Cardiac muscle cell (in vitro differentiated cells and primary cell): ENCODE data around the gene ABCC1. TPM values are rescaled to one million over a fixed set of nuclear protein-coding genes. Genes with fewer than 3 reads are reported as not detected.

Source experiments
- DNase-seq, 2 donors: peaks; one replicate each; pipeline versions ENCODE4 v3.0.0 to v3.0.0-alpha.2; 2010 to 2017; ENCODE audit warnings: low read depth in 1 of 2, low spot score in 1 of 2
- H3K27ac ChIP-seq: fragments of 200-600 bp; sonication (generic); 2 replicates; pipeline ENCODE4 v1.5.1; 2016
- H3K27me3 ChIP-seq: fragments of 200-600 bp; sonication (generic); 2 replicates; pipeline ENCODE4 v1.6.0; 2016; ENCODE audit warnings: control low read depth
- H3K36me3 ChIP-seq: fragments of 200-600 bp; sonication (generic); 2 replicates; pipeline ENCODE4 v1.5.1; 2016; ENCODE audit warnings: control low read depth
- H3K4me1 ChIP-seq: fragments of 200-600 bp; sonication (generic); 2 replicates; pipeline ENCODE4 v1.8.1; 2017; ENCODE audit warnings: low read depth, mild to moderate bottlenecking, mixed run types
- H3K4me3 ChIP-seq: fragments of 200-600 bp; sonication (generic); 2 replicates; pipeline ENCODE4 v1.5.1; 2016; ENCODE audit warnings: mild to moderate bottlenecking
- H3K9me3 ChIP-seq: fragments of 200-600 bp; sonication (generic); 2 replicates; pipeline ENCODE4 v1.5.1; 2017; ENCODE audit warnings: low read depth, mild to moderate bottlenecking, control low read depth
- CTCF ChIP-seq: IDR thresholded peaks from 2 replicates; pipeline ENCODE4 v1.5.1; 2012; ENCODE audit warnings: low read depth, mild to moderate bottlenecking, low read length
- polyA plus RNA-seq: library from polyadenylated mRNA; unstranded; fragments of >200 nt; fragmentation: Nextera tagmentation; extraction: Ambion mirVana; gene quantifications from 2 replicates; pipeline ENCODE4 v1.2.1, GENCODE V29; 2016
- total RNA-seq: library from RNA; depleted of rRNA; stranded (reverse); fragments of >200 nt; gene quantifications from 2 replicates; pipeline ENCODE4 v1.2.3, GENCODE V29; 2016

ABCC1 gene
- total and polyA plus RNA-seq, 2 experiments from 2014 or later = 14.2 to 31.0 TPM

GRCh38 chr16:16015849-16016248 is 66.4 kb downstream of the ABCC1 start:
- no peak overlapping the region for H3K27ac ChIP-seq
- no peak overlapping the region for H3K4me3 ChIP-seq
- H3K36me3 ChIP-seq = peaks cover 5% of the 10 kb centered on the region
- H3K4me1 ChIP-seq = no peaks in the 10 kb centered on the region
- H3K9me3 ChIP-seq = no peaks in the 10 kb centered on the region
- DNase-seq = no peak
- TF ChIP-seq CTCF = no peak
- no peaks in the 10 kb centered on the region for H3K27me3 ChIP-seq

GRCh38 chr16:16016388-16016964 is 67.1 kb downstream of the ABCC1 start:
- Histone ChIP-seq H3K27ac (no peak overlapping the region), H3K36me3 (peaks cover 5% of the 10 kb centered on the region), H3K9me3 (no peaks in the 10 kb centered on the region), H3K27me3 (no peaks in the 10 kb centered on the region), H3K4me3 (no peak overlapping the region), H3K4me1 (no peaks in the 10 kb centered on the region)
- DNase-seq = no peak
- no peak for TF ChIP-seq CTCF

GRCh38 chr16:16017812-16018211 is 68.4 kb downstream of the ABCC1 start:
- no peak for DNase-seq
- no peak for TF ChIP-seq CTCF

GRCh38 chr16:16018705-16019104 is 69.3 kb downstream of the ABCC1 start:
- H3K4me1 ChIP-seq = no peaks in the 10 kb centered on the region
- H3K27me3 ChIP-seq = no peaks in the 10 kb centered on the region
- no peak for DNase-seq
- H3K4me3 ChIP-seq = no peak overlapping the region
- no peaks in the 10 kb centered on the region for H3K9me3 ChIP-seq
- no peak for TF ChIP-seq CTCF
- no peak overlapping the region for H3K27ac ChIP-seq
- peaks cover 5% of the 10 kb centered on the region for H3K36me3 ChIP-seq

More at GRCh38 chr16:16017812-16018211, 68.4 kb downstream of the ABCC1 start:
- no peak overlapping the region for H3K4me3 ChIP-seq
- peaks cover 5% of the 10 kb centered on the region for H3K36me3 ChIP-seq
- no peak overlapping the region for H3K27ac ChIP-seq
- no peaks in the 10 kb centered on the region for H3K4me1 ChIP-seq
- no peaks in the 10 kb centered on the region for H3K9me3 ChIP-seq
- no peaks in the 10 kb centered on the region for H3K27me3 ChIP-seq

GRCh38 chr16:16019488-16019887 is 70.1 kb downstream of the ABCC1 start:
- peak in 1 of 2 donors; percentile 50 for DNase-seq
- Histone ChIP-seq H3K4me3 (no peak overlapping the region), H3K27ac (no peak overlapping the region), H3K27me3 (no peaks in the 10 kb centered on the region), H3K4me1 (no peaks in the 10 kb centered on the region), H3K9me3 (no peaks in the 10 kb centered on the region), H3K36me3 (peaks cover 5% of the 10 kb centered on the region)
- TF ChIP-seq CTCF = no peak
